Type B pancreatic cell (in vitro differentiated cells): ENCODE measurements around the gene ST14. TPM values are rescaled to one million over a fixed set of nuclear protein-coding genes. Genes with fewer than 3 reads are reported as not detected.
A peak's percentile ranks its signal among the peaks of the same experiment; 100 is the strongest.

Source experiments
- DNase-seq: peaks from one replicate; pipeline ENCODE4 v3.0.0; 2021; ENCODE audit warnings: mixed read lengths; ENCODE audit not compliant: unreplicated experiment; ENCODE audit errors: extremely low spot score
- H3K27ac Mint-ChIP-seq: 2 replicates; pipeline ENCODE4 v1.8.0; 2021; ENCODE audit warnings: mild to moderate bottlenecking, mixed read lengths
- H3K27me3 Mint-ChIP-seq: 2 replicates; pipeline ENCODE4 v1.8.0; 2021; ENCODE audit warnings: mixed read lengths
- H3K36me3 Mint-ChIP-seq: 2 replicates; pipeline ENCODE4 v1.8.0; 2021; ENCODE audit warnings: mixed read lengths
- H3K4me1 Mint-ChIP-seq: one replicate; pipeline ENCODE4 v1.8.0; 2021; ENCODE audit warnings: mixed read lengths; ENCODE audit not compliant: unreplicated experiment
- H3K4me3 Mint-ChIP-seq: 2 replicates; pipeline ENCODE4 v1.8.0; 2021; ENCODE audit warnings: mild to moderate bottlenecking, mixed read lengths
- H3K9me3 Mint-ChIP-seq: 2 replicates; pipeline ENCODE4 v1.8.0; 2021; ENCODE audit warnings: mixed read lengths
- CTCF ChIP-seq: fragments of 200-600 bp; sonication (generic); conservative IDR thresholded peaks from 2 replicates; pipeline ENCODE4 v1.5.0; 2021; ENCODE audit warnings: antibody characterized with exemption, mild to moderate bottlenecking
- total RNA-seq: library from RNA; stranded (reverse); gene quantifications from 2 replicates; pipeline ENCODE4 v1.2.1, GENCODE V29; 2021; ENCODE audit warnings: low replicate concordance

Gene ST14
- total RNA-seq, 1 donor from 2014 or later, result 71.7 TPM

- DNase-seq, result no peak
- peaks cover 20% of the 10 kb centered on the region for H3K4me1 Mint-ChIP-seq
- TF ChIP-seq CTCF, result no peak
- H3K36me3 Mint-ChIP-seq, result peaks cover 4% of the 10 kb centered on the region
- H3K9me3 Mint-ChIP-seq, result no peaks in the 10 kb centered on the region
- H3K27ac Mint-ChIP-seq, result peak overlapping the region; percentile 81
- peaks cover 58% of the 10 kb centered on the region for H3K27me3 Mint-ChIP-seq
- H3K4me3 Mint-ChIP-seq, result peak overlapping the region; percentile 83
Observed at GRCh38 chr11:130159139-130159538, 443 bp upstream of the ST14 start.

- no peak for TF ChIP-seq CTCF
- H3K27me3 Mint-ChIP-seq, result peaks cover 58% of the 10 kb centered on the region
Observed at GRCh38 chr11:130160498-130161155, 1.0 kb downstream of the ST14 start.

GRCh38 chr11:130161441-130162145, 2.0 kb downstream of the ST14 start:
- peak overlapping the region; percentile 90 for H3K4me3 Mint-ChIP-seq

More at GRCh38 chr11:130160498-130161155, 1.0 kb downstream of the ST14 start:
- DNase-seq, result no peak
- H3K27ac Mint-ChIP-seq, result peak overlapping the region; percentile 92
- H3K4me3 Mint-ChIP-seq, result peak overlapping the region; percentile 90
- H3K4me1 Mint-ChIP-seq, result peaks cover 20% of the 10 kb centered on the region
- H3K9me3 Mint-ChIP-seq, result no peaks in the 10 kb centered on the region
- peaks cover 4% of the 10 kb centered on the region for H3K36me3 Mint-ChIP-seq

GRCh38 chr11:130162733-130163132, 3.2 kb downstream of the ST14 start:
- peaks cover 26% of the 10 kb centered on the region for H3K4me1 Mint-ChIP-seq
- no peak for TF ChIP-seq CTCF
- H3K9me3 Mint-ChIP-seq, result no peaks in the 10 kb centered on the region
- peaks cover 49% of the 10 kb centered on the region for H3K27me3 Mint-ChIP-seq
- peaks cover 10% of the 10 kb centered on the region for H3K36me3 Mint-ChIP-seq
- H3K4me3 Mint-ChIP-seq, result peak overlapping the region; percentile 9
- H3K27ac Mint-ChIP-seq, result peak overlapping the region; percentile 36
- DNase-seq, result no peak

More at GRCh38 chr11:130161441-130162145, 2.0 kb downstream of the ST14 start:
- peaks cover 10% of the 10 kb centered on the region for H3K36me3 Mint-ChIP-seq
- peaks cover 56% of the 10 kb centered on the region for H3K27me3 Mint-ChIP-seq
- no peak for DNase-seq
- peak overlapping the region; percentile 92 for H3K27ac Mint-ChIP-seq
- no peaks in the 10 kb centered on the region for H3K9me3 Mint-ChIP-seq
- peaks cover 26% of the 10 kb centered on the region for H3K4me1 Mint-ChIP-seq
- TF ChIP-seq CTCF, result no peak

- Mint-ChIP-seq H3K36me3 (peaks cover 10% of the 10 kb centered on the region), H3K4me1 (peaks cover 26% of the 10 kb centered on the region), H3K9me3 (no peaks in the 10 kb centered on the region), H3K27ac (peak overlapping the region; percentile 36), H3K4me3 (peak overlapping the region; percentile 45), H3K27me3 (peaks cover 41% of the 10 kb centered on the region)
- no peak for DNase-seq
- no peak for TF ChIP-seq CTCF
Observed at GRCh38 chr11:130163346-130164220, 4.0 kb downstream of the ST14 start.
